IPS-NIHi11 (cell line): Measurements from ENCODE around the gene MMS19.
"Not testable (repeated sequence)": the region's sequence is repeated elsewhere in the genome, so short reads cannot be mapped to it uniquely, and the experiment has no call there.

Source experiments
- DNase-seq: peaks from one replicate; pipeline ENCODE4 v3.0.0; 2012; ENCODE audit warnings: mixed read lengths, low spot score

The MMS19 gene

GRCh38 chr10:97425964-97426775 is 72.1 kb downstream of the MMS19 start, which contains the start of gene PGAM1:
TSS of gene PGAM1 (plus strand) at chr10:97426191. CDS start at chr10:97426308, 117 bp downstream.
- DNase-seq = peak; percentile 99

GRCh38 chr10:97423757-97424098 is 74.5 kb downstream of the MMS19 start:
- not testable (repeated sequence) for DNase-seq

- DNase-seq = no peak
Observed at GRCh38 chr10:97416565-97416964, 81.7 kb downstream of the MMS19 start.

- no peak for DNase-seq
Observed at GRCh38 chr10:97412891-97413304, 85.3 kb downstream of the MMS19 start.

- DNase-seq = no peak
Observed at GRCh38 chr10:97411406-97411805, 86.8 kb downstream of the MMS19 start.

- no peak for DNase-seq
Observed at GRCh38 chr10:97408496-97408992, 89.7 kb downstream of the MMS19 start.
